HG02884 (cell line): ENCODE results near the gene UBE2K.
"Not testable (repeated sequence)": the region's sequence is repeated elsewhere in the genome, so short reads cannot be mapped to it uniquely, and the experiment has no call there.

Source experiments
- ATAC-seq: cut with Tn5 transposase; IDR thresholded peaks from one replicate; pipeline ENCODE4 v1.9.1; 2021; ENCODE audit warnings: mild to moderate bottlenecking, moderate library complexity; ENCODE audit not compliant: unreplicated experiment

UBE2K gene

GRCh38 chr4:39697740-39698423 lies at the start of gene UBE2K:
UBE2K (plus strand) TSS chr4:39698136; CDS start chr4:39698328, 192 bp downstream.
- peak; percentile 74 for ATAC-seq

- ATAC-seq, result no peak
Observed at GRCh38 chr4:39648213-39648612, 49.7 kb upstream of the UBE2K start.

- no peak for ATAC-seq
Observed at GRCh38 chr4:39648827-39649558, 48.9 kb upstream of the UBE2K start.

- no peak for ATAC-seq
Observed at GRCh38 chr4:39649639-39650265, 48.2 kb upstream of the UBE2K start.

- not testable (repeated sequence) for ATAC-seq
Observed at GRCh38 chr4:39651586-39651985, 46.4 kb upstream of the UBE2K start.

GRCh38 chr4:39655211-39655610 lies 42.7 kb upstream of the UBE2K start:
- no peak for ATAC-seq

GRCh38 chr4:39655876-39656275 lies 42.1 kb upstream of the UBE2K start:
- ATAC-seq, result no peak

- not testable (repeated sequence) for ATAC-seq
Observed at GRCh38 chr4:39656638-39657037, 41.3 kb upstream of the UBE2K start.

GRCh38 chr4:39657465-39657864 lies 40.5 kb upstream of the UBE2K start:
- peak; percentile 82 for ATAC-seq

- no peak for ATAC-seq
Observed at GRCh38 chr4:39658756-39659155, 39.2 kb upstream of the UBE2K start.

GRCh38 chr4:39660045-39660444 lies 37.9 kb upstream of the UBE2K start:
- ATAC-seq, result no peak

GRCh38 chr4:39660757-39661156 lies 37.2 kb upstream of the UBE2K start:
- ATAC-seq, result no peak

- no peak for ATAC-seq
Observed at GRCh38 chr4:39662683-39663082, 35.3 kb upstream of the UBE2K start.

- no peak for ATAC-seq
Observed at GRCh38 chr4:39664828-39665731, 32.9 kb upstream of the UBE2K start.

- ATAC-seq, result no peak
Observed at GRCh38 chr4:39667706-39668105, 30.2 kb upstream of the UBE2K start.

GRCh38 chr4:39668887-39669286 lies 29.0 kb upstream of the UBE2K start:
- no peak for ATAC-seq

- not testable (repeated sequence) for ATAC-seq
Observed at GRCh38 chr4:39670296-39670695, 27.6 kb upstream of the UBE2K start.

- ATAC-seq, result not testable (repeated sequence)
Observed at GRCh38 chr4:39675681-39676080, 22.3 kb upstream of the UBE2K start.

- ATAC-seq, result not testable (repeated sequence)
Observed at GRCh38 chr4:39681003-39681402, 16.9 kb upstream of the UBE2K start.

- peak; percentile 70 for ATAC-seq
Observed at GRCh38 chr4:39682138-39682537, 15.8 kb upstream of the UBE2K start.

GRCh38 chr4:39685990-39686389 lies 11.9 kb upstream of the UBE2K start:
- no peak for ATAC-seq
